Measurements from ENCODE around the gene ANKRD10.
A peak's percentile ranks its signal among the peaks of the same experiment; 100 is the strongest.

ANKRD10 gene

DNA sequence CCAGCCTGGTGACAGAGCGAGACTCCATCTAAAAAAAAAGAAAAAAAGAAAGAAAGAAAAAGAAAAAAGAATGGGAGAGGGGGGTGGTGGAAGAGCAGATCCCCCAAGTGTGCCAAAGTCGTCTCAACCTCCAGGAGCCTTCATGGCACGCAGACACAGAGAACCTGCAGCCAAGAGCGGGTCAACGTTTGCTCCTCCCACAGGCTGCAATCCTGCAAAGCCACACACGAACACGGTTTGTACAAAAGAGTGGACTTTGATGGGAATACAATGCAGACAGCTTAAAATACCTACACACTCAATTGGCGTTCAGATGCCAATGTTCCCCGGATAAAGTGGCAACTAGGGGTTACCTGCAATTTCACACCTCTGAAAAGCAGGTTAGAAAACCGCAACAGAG lies 29.4 kb downstream of the ANKRD10 start:
- no peak for DNase-seq

DNA sequence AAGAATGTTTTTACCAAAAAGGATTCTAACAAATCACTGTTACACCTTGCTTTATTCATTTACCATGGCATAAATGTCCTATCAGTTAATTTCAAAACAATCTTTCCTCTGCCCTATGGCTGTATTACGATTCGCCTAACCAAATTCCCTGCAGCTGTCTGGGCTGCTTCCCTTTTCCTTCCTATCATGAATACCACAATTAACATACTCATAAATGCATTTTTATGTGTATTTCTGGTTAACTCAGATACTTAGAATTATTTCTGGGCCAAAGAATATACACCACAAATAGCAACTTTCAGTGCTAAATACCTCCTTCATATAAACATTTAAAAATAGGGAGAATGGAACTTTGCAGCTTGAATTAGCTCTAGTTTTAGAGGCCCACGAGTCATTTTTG lies 30.4 kb downstream of the ANKRD10 start:
- no peak for DNase-seq

DNA sequence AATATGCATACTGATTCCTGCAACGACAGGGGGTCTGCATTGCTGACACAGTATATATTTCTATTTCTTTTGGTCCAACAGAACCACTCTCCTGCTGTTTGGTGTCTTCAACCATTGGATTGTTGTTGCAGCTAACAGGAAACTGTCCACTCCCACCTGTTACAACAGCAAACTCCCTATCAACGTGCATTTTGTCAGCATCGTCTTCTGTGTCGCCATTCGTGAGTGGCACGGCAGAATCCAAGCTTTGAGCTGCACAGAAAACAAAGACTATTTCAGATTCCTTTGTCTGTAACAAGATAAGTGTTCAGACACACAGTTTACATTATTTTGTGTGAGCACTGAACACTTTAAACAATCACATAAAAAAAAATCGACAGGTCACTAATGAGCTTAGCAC lies 31.3 kb downstream of the ANKRD10 start:
- DNase-seq = no peak

DNA sequence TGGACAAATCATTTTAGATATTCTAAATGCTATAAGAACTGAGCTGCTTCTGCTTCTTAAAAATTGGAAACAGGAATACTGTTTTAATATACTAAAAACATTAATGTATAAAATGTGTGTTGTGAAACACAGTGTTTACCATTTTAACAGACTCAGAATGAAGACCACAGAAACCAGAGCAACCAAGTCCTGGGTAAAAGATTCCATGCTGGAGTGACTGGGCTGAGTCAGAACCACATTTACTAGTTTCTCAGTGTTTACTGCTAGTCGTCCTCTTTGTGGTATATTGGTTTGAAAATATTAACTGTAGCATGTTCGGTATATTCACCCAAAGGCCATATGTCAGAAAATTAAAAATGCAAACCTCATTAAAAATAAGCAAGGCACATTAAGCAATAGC lies 31.9 kb downstream of the ANKRD10 start:
- no peak for DNase-seq

DNA sequence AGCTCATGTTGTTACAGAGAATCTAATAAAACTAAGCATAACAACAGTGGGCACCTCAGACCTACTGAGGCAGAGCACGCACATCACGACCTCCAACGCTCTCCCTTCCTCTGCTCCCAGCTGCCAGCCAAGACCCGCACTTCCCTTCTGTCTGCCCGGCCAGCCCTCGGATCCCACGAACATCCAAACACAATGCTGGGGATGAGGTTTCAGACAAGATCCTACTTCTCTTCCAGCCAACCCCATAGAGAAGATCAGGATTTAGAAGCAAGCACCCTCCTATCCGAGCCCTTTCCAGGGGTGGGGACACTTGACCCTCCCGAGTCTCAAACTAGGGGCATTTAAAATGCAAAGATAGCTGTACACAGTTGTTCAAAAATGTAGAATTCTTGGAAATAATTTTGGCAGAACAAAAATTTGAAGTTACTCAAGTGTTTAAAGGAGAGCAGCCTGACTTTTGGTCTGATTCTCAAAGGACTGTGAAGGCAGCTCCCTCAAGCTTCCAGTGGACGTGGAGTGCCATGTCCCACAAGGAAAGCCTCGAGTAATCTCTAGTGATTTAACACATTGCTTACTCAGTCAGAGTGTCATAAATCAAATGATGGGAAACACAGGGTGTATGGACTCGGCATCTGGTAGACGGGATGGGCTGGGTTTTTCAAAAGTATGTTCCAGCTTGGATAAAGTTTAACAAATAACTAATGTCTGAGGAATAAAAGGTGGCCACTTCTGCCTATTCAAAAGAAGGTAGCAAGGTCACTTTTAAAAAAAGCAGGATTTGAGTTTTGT lies 32.8 kb downstream of the ANKRD10 start:
- DNase-seq = no peak

DNA sequence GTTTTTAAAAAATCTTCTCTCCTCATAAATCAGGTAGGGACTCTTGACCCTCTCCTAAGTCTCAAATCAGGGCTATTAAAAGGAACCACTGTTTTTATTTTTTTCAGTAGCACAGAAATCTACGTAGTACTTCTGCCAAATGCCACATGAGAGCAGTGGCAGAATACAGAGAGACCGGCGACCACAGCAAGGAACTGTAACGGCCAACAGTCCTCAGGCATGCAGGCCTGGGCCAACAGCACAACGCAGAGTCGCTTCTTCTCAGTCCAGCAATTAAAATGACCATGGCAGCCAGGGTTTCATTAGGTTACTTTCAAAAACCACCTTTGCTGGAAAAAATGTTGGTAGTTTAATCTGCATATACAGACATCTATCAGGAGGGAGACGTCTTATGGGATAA lies 34.2 kb downstream of the ANKRD10 start:
- no peak for DNase-seq

DNA sequence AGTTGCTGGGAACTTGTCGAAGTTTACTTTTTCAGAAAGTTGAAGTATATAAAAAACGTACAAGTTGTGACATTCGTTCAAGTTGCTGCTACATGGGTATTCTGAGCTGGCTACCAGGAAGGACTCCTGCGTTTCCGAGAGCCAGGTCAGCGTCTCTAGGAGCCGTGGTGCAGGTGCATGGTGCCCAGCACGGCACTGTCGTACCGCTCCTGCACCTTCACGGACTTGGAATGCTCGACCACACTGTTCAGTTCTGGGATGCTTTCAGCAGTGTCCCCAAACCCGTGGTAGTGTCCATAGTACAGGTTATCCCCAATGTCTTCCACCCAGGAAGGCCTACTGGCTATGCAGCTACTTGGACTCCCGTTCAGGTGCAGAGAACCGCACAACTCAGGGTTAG lies 35.4 kb downstream of the ANKRD10 start:
- no peak for DNase-seq

DNA sequence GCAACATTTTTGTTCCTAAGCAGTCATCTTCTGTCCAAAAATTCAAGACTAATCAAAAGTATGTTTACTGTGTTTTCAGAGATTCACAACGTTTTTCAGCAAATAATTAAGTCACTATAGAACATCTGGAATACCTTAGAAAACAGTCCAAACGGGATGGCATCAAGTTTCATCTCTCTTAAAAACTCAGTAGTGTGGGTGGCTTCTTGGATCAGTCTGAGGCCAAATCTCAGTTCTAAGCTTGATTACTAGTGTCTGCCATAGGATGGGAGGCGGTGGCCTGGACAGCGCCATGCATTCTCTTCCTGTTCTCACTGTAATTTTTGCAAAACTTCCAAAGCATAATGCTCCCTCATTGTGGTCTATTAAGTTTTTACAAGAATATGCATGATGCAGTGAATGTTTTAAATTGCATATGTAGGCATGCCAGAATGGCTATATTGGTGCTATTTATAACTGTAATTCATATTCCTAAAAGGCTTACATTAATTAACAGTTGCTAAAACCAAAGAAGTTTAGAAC lies 37.1 kb downstream of the ANKRD10 start:
- no peak for DNase-seq

DNA sequence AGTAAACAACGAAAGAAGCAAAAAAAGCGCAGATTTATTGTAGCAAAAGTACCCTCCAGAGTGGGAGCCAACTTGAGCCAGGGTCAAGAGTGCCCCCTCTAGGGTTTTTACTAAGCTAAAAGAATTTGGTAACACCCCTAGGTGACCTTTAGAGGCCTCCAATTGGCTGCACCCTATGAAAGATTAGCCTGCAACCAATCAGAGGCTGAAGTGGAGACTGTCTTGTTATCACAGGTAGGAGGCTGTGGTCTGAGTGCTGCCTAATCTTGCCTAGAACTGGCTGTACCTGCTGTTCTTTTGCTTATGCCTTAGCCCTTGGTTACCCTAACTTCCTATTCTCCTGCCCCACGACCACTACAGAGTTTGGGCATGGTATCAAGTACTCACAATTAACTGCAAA lies 38.3 kb downstream of the ANKRD10 start:
- DNase-seq = no peak

DNA sequence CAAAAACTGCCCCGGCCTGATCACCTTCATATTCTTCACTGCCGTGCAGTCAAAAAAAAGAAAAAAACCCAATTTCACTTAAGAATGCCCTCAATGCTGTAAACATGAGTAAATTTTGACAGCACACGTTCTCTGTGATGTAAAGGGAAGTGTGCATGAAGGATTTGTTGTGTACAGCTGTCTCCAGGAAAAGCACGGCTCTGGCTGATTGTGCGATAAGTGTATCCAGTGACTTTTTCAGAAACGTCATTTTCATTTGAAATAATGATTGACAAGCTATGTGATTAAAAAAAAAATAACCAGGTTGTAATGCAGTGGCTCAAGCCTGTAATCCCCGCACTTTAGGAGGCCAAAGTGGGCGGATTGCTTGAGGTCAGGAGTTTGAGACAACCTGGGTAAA lies 39.6 kb downstream of the ANKRD10 start:
- no peak for DNase-seq

DNA sequence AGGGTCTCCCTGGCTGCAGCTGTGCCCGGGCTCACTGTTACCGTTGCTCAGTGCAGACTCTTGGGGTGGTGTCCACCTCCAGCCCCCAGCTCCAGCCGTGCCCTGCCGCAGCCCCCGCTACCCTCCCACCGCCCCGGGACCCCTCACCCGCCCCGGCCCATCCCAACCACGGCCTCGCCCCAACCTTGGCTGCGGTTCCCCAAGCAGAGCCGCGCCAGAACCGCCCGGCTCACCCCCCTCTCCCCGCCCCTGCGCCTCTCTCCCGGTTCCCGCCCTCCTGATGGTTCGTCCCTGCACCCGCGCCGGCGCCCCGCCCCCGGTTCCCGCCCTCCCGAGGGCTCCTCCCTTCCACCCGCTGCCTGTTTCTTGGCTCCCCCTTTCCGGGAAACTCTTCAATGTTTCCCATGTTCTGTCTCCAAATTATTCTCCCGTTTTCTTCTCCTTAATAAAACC lies 40.3 kb downstream of the ANKRD10 start:
- DNase-seq = peak; percentile 53

DNA sequence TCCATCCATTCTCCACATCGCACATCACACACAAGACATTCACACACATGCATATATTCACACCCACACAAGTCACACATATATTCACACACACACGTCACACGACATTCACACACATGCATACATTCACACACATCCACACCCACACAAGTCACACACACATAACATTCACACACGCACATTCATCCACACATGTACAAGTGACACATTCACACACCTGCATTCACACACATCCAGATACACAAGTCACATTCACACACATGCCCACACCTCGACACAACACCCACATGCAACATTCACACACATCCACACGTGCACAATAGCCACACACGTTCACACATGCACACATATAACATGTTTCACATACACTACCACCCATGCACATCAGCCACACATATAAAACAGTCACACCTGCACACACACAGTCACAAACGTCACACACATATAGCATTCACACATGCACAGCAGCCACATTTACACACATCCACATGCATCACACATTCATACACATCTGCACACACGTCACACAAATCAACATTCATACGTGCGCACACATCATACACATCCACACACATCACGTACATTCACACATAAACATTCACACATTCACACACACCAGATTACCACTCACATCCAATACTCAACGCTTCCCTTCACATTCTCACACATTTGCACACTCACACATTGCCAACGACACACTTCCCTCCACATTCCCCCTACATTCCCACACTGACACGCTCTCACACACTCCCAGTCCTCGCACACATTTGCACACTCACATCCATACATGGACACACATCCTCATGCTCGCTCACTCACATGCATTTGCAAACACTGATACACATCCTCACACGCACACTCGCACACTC lies 41.0 kb downstream of the ANKRD10 start:
- no peak for DNase-seq

DNA sequence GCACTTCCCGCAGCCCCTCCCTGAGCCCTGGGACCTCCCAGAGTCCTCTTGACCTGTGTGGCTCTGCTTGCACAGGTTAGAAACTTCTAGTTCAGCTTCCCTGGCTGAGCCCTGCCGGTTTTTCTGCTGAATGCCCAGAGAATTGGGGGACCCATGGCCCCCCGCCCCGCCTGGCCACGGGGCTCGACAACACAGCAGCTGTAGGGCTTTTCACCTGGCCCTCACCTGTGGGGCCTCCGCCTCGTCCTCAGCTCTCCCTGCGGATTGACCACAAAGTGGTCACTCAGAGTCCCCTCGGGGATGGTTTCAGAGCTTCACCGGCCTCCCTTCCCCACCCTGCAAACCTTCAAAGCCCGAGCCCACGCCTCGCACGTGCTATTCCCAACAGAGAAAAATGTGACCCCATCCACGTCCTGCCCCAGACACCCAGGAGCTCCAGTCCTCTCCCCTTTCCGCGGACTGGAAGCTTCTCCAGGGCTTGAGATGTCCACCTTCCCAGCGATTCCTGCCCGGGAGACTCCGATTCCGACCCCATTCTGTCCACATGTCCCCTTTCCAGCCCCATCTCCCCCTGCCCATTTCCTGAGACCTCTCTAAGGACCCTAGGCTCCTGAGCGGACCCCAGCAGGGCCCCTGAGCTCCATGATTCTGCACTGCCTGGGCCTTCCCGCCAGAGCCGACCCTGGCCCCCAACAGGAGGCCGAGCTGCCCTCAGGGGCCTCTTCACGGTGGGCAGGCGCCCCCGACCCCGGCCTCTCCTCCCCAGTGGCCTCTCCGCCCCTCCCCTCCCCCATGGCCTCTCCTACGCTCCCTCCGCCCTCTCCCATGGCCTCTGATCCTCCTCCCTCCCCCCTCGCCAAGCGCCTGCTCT lies 41.9 kb downstream of the ANKRD10 start:
- no peak for DNase-seq

DNA sequence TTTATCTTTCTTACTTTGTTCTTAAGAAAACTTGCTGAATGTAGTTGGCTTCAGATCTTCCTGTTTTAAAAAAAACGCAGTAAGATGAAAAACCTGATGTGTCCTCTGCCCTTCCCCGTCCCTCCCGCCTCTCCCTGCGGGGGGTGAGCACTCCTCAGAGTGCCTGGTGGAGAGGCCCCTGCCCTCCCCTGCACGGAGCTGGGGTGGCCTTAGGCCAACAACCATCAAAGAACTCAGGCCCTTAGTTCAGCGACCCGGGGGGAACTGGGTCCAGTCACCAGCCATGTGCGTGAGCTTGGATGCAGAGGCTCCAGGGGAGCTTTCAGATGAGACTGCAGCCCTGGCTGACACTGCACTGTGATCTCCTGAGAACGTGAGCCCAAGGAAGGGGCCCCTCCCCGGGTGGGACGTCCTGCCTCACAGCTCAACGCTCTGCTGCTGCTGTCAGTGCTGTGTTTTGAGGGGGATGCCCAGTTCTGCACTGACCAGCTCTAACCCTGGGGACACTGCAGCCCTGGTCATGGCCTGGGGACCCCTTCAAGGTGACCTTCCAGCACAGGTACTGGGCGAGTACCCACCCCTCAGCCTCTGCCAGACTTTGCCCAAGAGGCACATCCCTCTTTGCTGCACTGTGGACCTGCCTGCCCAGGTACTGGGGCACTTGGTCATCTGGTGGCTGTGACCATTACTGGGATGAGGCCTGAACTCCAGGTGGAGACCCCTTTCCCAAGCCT lies 42.7 kb downstream of the ANKRD10 start:
- no peak for DNase-seq

DNA sequence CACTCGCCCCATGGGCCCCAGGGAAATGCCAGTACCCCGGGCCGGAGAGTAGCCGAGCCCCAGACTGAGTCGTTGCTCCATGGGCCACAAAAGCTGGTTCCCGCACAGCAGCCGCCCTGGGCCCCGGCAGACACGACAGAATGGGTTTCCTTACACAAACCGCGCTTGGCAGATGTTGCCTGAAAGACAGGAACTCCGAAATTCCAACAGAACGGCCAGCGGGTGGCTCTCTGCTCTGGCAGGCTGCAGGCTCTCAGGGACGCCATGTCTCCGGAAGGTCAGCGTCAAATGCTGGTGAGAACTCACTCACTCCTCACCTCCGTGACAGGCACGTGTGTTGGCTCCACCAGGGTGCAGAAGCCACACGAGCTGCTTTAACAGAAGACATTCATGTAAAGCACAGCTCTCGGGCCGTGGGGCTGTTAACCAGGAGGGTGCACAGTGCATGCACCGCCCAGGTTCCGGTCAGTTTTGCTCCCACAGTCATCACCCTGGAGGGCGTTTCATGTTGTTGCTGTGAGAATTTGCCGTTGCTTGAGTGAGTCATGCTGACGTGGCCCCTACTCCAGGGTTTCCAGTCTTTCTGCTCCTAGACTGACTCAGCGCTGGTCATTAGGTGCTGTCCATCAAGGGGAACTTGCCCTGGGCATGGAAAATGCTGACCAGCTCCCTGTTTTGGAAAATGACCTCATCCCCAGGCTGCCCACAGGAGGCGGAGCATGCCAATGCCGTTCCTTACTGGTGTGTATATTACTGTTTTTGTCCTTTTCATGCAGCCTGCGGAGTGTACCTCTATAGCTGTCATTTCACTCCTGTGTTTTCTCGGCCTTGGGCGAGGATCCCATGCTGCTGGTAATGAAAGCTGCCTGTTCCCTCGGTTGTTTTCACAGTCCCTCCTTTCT lies 44.8 kb downstream of the ANKRD10 start:
- no peak for DNase-seq

DNA sequence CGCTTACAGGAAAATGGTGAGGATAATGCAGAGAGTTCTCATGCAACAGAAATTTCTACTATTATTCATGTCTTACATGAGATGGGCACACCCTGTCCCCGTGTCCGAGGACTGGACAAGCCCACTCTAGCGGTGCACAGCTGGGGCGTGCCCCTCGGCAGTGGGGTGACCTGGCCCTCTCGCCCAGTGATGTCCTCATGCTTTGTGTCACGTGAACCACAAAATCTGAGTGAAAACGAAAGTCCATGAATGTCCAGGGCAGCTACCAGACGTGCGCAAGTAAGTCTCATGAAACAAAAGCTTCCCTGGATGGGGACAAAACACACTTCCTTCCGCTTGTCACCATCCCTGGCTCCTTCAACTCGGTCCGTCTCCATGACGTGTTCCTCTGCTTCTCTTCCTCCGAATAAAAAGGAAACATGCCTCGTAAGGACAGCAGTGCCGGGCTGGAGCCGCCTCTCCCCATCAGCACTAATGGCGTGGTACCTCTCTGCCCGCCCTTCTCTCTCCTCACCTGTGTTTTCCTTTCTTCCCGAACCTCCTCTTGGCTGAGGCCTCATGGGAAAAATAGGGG lies 45.6 kb downstream of the ANKRD10 start:
- DNase-seq = no peak

DNA sequence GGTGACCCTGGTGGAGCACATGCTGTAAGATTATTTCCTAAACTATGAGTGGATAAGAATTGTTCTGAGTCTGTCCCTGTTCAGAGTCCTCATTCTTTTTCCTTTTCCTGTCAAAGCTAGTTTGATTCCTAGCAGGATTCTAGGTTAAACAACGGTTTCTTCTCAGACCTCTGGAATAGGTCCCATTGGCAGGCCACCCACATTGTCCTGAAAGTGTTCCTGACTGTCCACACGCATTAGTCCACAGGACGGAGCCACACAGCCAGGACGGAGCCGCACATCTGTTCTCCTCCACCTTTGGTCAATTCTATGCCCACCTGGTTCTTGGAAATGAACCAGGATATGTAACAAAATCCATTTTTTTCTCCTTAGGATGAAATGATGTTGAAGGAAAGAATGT lies 46.1 kb downstream of the ANKRD10 start:
- DNase-seq = no peak

DNA sequence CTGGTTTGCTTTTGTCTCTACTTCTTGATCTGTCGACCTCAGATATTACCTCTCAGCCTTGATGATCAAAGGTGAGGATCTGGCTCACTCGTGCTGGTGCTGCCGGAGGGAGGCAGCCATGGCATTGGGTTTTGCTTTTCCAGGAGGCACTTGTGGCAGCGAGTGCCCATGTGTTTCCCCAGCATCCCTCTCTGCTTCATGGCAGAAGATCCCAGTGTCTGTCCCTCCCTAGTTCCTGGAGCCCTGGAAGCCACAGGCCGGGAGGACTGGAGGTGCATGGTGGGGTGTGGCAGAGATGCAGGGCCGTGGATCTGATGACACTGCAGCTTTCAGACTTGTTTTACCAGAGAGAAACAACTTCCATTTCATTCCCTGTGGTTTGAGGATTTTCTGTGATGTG lies 47.5 kb downstream of the ANKRD10 start:
- DNase-seq = no peak

DNA sequence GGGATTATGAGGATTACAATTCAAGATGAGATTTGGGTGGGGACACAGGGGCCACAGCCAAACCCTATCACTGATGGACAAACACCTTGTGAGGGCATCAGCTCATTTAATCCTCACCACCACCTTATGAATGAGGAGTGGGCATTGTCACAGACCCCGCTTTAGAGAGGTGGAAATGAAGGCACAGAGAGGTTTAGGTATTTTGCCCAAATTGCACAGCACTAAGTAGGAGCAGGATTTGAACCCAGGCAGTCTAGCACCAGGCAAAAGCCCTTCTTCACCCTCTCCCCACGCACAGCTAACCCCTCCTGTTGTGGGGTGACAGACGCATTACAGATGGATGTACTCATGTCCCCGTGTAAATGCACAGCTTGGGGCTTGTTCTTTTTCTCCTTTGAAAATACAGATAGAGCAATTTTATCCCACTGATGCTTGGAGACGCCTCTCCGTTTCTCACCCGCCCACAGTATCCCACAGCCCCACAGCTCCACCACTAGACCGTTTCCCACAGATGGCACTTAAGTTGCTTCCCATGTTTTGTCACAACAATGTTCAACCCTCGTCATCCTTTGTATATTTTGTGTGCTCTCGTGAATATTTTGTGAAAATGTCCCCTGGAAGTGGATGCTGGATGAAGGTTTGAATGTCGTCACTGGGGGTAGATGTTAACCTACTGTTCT lies 48.2 kb downstream of the ANKRD10 start:
- DNase-seq = no peak

DNA sequence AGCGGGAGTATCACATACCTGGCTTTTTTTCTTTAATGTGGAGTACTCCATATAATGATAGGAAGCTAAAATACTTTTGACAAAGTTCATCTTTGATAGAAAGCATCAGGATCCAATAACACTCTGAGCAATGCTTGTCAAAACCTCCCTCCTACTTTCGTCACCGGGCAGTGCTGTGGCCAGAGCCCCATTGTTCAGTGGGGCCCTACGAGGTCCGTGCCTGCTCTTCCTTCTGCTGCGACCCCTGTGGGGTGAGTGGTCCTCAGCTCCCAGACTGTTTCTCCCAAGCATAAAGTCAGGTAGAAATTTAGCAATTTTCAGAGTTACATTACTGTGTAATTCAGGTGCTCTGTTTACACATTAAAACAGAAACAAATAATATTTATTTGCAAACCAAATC lies 51.2 kb downstream of the ANKRD10 start:
- no peak for DNase-seq
